GM12878 (cell line): ENCODE results near the gene PRUNE2. TPM values are rescaled to one million over a fixed set of nuclear protein-coding genes. Genes with fewer than 3 reads are reported as not detected.

Source experiments
- ATAC-seq: fragments of 200-7000 bp; cut with Tn5 transposase; 3 replicates; pipeline ENCODE4 v1.9.1; 2020; ENCODE audit warnings: mild to moderate bottlenecking, moderate library complexity
- BruUV-seq: library from RNA; stranded (reverse); fragments of 400-500 nt; replicated peaks from 2 replicates; lab custom pipeline; 2021; lab: Mats Ljungman, UMichigan
- CTCF ChIA-PET: fragments of 300-600 bp; sonication (Branson Sonifier 250); formaldehyde crosslinking; extraction: SDS; loops from one replicate; lab custom pipeline; 2021; ENCODE audit warnings: inconsistent platforms; lab: Yijun Ruan, JAX
- POLR2A ChIA-PET: fragments of 350-600 bp; formaldehyde crosslinking; extraction: SDS; loops from one replicate; lab custom pipeline; 2021; ENCODE audit warnings: inconsistent platforms; lab: Charles Lee
- RAD21 ChIA-PET: fragments of 300-600 bp; sonication (Branson Sonifier 250); formaldehyde crosslinking; loops from one replicate; lab custom pipeline; 2023; ENCODE audit warnings: antibody characterized with exemption; ENCODE audit not compliant: unreplicated experiment; lab: Charles Lee
- SMC1A ChIA-PET: fragments of 300-600 bp; sonication (Branson Sonifier 250); formaldehyde crosslinking; loops from one replicate; lab custom pipeline; 2023; ENCODE audit not compliant: unreplicated experiment, uncharacterized antibody; lab: Charles Lee
- DNase-seq: peaks from one replicate; pipeline ENCODE4 v3.0.0-alpha.2; 2011; ENCODE audit warnings: low read depth, low spot score
- FAIRE-seq: peaks from 3 replicates; lab custom pipeline; 2011; peaks lifted over from hg19 to GRCh38; lab: Jason Lieb, UNC
- H2AFZ ChIP-seq: 2 replicates; pipeline ENCODE4 v1.6.0; 2011; ENCODE audit warnings: low read depth, low read length, control low read depth; ENCODE audit not compliant: control insufficient read depth
- H3K27ac ChIP-seq: 2 replicates; pipeline ENCODE4 v1.5.1; 2011; ENCODE audit warnings: control low read depth; ENCODE audit not compliant: control insufficient read depth, insufficient read depth
- H3K27me3 ChIP-seq, 2 experiments: replicated peaks in 1 of 2; 2 replicates each; pipeline versions ENCODE4 v1.6.0 to v1.6.1; 2011; ENCODE audit warnings: low read length in 1 of 2; ENCODE audit not compliant: control insufficient read depth in 2 of 2, insufficient read depth in 2 of 2
- H3K36me3 ChIP-seq, 2 experiments: 2 replicates each; pipeline ENCODE4 v1.5.1; 2011; ENCODE audit warnings: low read length in 1 of 2; ENCODE audit not compliant: control insufficient read depth in 2 of 2, insufficient read depth in 2 of 2
- H3K4me1 ChIP-seq: 2 replicates; pipeline ENCODE4 v1.6.1; 2011; ENCODE audit warnings: mild to moderate bottlenecking, low read length, moderate library complexity, mixed read lengths; ENCODE audit not compliant: control insufficient read depth, insufficient read depth
- H3K4me2 ChIP-seq: 2 replicates; pipeline ENCODE4 v1.6.0; 2011; ENCODE audit warnings: control low read depth; ENCODE audit not compliant: control insufficient read depth, insufficient read depth
- H3K4me3 ChIP-seq: fragments of 200-600 bp; sonication (generic); 2 replicates; pipeline ENCODE4 v1.5.1; 2016
- H3K79me2 ChIP-seq: 2 replicates; pipeline ENCODE4 v1.6.0; 2011; ENCODE audit warnings: low read length; ENCODE audit not compliant: control insufficient read depth, insufficient read depth
- H3K9ac ChIP-seq: 2 replicates; pipeline ENCODE4 v1.8.0; 2011; ENCODE audit warnings: low read length, control low read depth, mixed read lengths; ENCODE audit not compliant: control insufficient read depth, insufficient read depth
- H3K9me3 ChIP-seq: replicated peaks from 3 replicates; pipeline ENCODE4 v1.5.1; 2011; ENCODE audit warnings: mild to moderate bottlenecking, low read length; ENCODE audit not compliant: control insufficient read depth, insufficient read depth
- H4K20me1 ChIP-seq: 2 replicates; pipeline ENCODE4 v1.6.0; 2011; ENCODE audit not compliant: control insufficient read depth, insufficient read depth
- BACH1 ChIP-seq: fragments of 450-650 bp; IDR thresholded peaks from 2 replicates; pipeline ENCODE4 v1.6.1; 2017; ENCODE audit warnings: mild to moderate bottlenecking, borderline replicate concordance
- CHD1 ChIP-seq: IDR thresholded peaks from 2 replicates; pipeline ENCODE4 v1.6.1; 2012; ENCODE audit warnings: low read depth, low read length, improper control_type of control experiment
- EGR1 ChIP-seq, 2 experiments: IDR thresholded peaks; 1 replicate in 1 of 2; 2 replicates in 1 of 2; pipeline ENCODE4 v1.6.1; 2011 to 2012; ENCODE audit warnings: low read depth in 2 of 2, low read length in 2 of 2, borderline replicate concordance in 1 of 2, mild to moderate bottlenecking in 1 of 2, moderate library complexity in 1 of 2
- ESRRA ChIP-seq: IDR thresholded peaks from 2 replicates; pipeline ENCODE4 v1.6.1; 2012; ENCODE audit warnings: mild to moderate bottlenecking, low read length, improper control_type of control experiment
- GATAD2B ChIP-seq: fragments of 450-650 bp; conservative IDR thresholded peaks from 2 replicates; pipeline ENCODE4 v1.6.1; 2017; ENCODE audit warnings: low read depth, mild to moderate bottlenecking, moderate library complexity
- HCFC1 ChIP-seq: fragments of 150-350 bp; IDR thresholded peaks from 2 replicates; pipeline ENCODE4 v1.6.1; 2014; ENCODE audit warnings: low read length
- IKZF2 ChIP-seq, 2 experiments: fragments of 450-650 bp; IDR thresholded peaks; 2 replicates each; pipeline ENCODE4 v1.6.1; 2017; ENCODE audit warnings: mild to moderate bottlenecking in 2 of 2, moderate library complexity in 2 of 2
- JUND ChIP-seq: IDR thresholded peaks from 2 replicates; pipeline ENCODE4 v1.6.1; 2012; ENCODE audit warnings: low read depth, mild to moderate bottlenecking, low read length, improper control_type of control experiment, moderate library complexity
- NFXL1 ChIP-seq: fragments of 450-650 bp; IDR thresholded peaks from 2 replicates; pipeline ENCODE4 v1.6.1; 2017; ENCODE audit warnings: antibody characterized with exemption, mild to moderate bottlenecking, borderline replicate concordance
- PML ChIP-seq: IDR thresholded peaks from 2 replicates; pipeline ENCODE4 v1.6.1; 2012; ENCODE audit warnings: low read length, inconsistent platforms
- POLR2AphosphoS2 ChIP-seq: IDR thresholded peaks from 2 replicates; pipeline ENCODE4 v1.6.1; 2011; ENCODE audit warnings: low read depth, mild to moderate bottlenecking, low read length, improper control_type of control experiment, moderate library complexity
- SMAD1 ChIP-seq: fragments of 450-650 bp; IDR thresholded peaks from 2 replicates; pipeline ENCODE4 v1.6.1; 2018; ENCODE audit warnings: mild to moderate bottlenecking, low read depth; ENCODE audit not compliant: partially characterized antibody
- SMARCA5 ChIP-seq: fragments of 450-650 bp; IDR thresholded peaks from 2 replicates; pipeline ENCODE4 v1.6.1; 2017; ENCODE audit warnings: mild to moderate bottlenecking
- TBL1XR1 ChIP-seq: IDR thresholded peaks from 2 replicates; pipeline ENCODE4 v1.6.1; 2012; ENCODE audit warnings: low read depth, low read length, improper control_type of control experiment
- WRNIP1 ChIP-seq: IDR thresholded peaks from 2 replicates; pipeline ENCODE4 v1.6.1; 2011; ENCODE audit warnings: low read depth, low read length, improper control_type of control experiment, borderline replicate concordance
- ZBED1 ChIP-seq: IDR thresholded peaks from 2 replicates; pipeline ENCODE4 v1.6.1; 2016; ENCODE audit warnings: borderline replicate concordance
- WGBS: methylation state at CpG from one replicate; pipeline ENCODE4 v1.1.6; 2016; ENCODE audit warnings: low lambda C conversion rate; ENCODE audit not compliant: insufficient replicate concordance, insufficient coverage; ENCODE audit errors: missing lambda C conversion rate; 5-methylcytosine and 5-hydroxymethylcytosine counted together
- in situ Hi-C: fragments of 300-500 bp; cut with MboI; formaldehyde crosslinking; loops from 9 replicates; pipeline ENCODE4 v1.14.3; 2018; ENCODE audit warnings: mixed read lengths
- intact Hi-C: fragments of 100-400 bp; cut with micrococcal nuclease; formaldehyde crosslinking; loops from one replicate; pipeline ENCODE4 v1.14.2; 2022; ENCODE audit not compliant: unreplicated experiment
- polyA plus RNA-seq, 11 experiments: library from polyadenylated mRNA; depleted of rRNA in 4 of 11; unstranded in 6 of 11; stranded (reverse) in 5 of 11; fragments of >200 nt; fragmentation: Nextera tagmentation in 4 of 11; fragmentation: Illumina TruSeq in 1 of 11; extraction: Ambion mirVana in 4 of 11; extraction: Trizol in 1 of 11; gene quantifications; 1 replicate in 1 of 11; 2 replicates in 10 of 11; pipeline versions ENCODE4 v1.2.1 to v1.2.3, GENCODE V29; 2011 to 2016; ENCODE audit warnings: inconsistent platforms in 2 of 11, missing spikeins in 2 of 11, low read depth in 1 of 11
- total RNA-seq, 4 experiments: library from RNA; depleted of rRNA in 3 of 4; stranded (reverse); fragments of >200 nt in 3 of 4; fragmentation: Illumina TruSeq in 1 of 4; extraction: Trizol in 1 of 4; gene quantifications; 2 replicates each; pipeline versions ENCODE4 v1.2.1 to v1.2.3, GENCODE V29; 2013 to 2021
- TF ChIP-seq, protein P1 (sequence below), 3 experiments: IDR thresholded peaks in 2 of 3; conservative IDR thresholded peaks in 1 of 3; 2 replicates each; pipeline ENCODE4 v1.5.1; 2011; ENCODE audit warnings: low read depth in 3 of 3, low read length in 3 of 3, mild to moderate bottlenecking in 3 of 3, control low read depth in 2 of 3, moderate library complexity in 2 of 3, inconsistent platforms in 1 of 3, mixed read lengths in 1 of 3; ENCODE audit not compliant: control insufficient read depth in 2 of 3, insufficient read depth in 1 of 3; ENCODE audit errors: extremely low read depth in 1 of 3
- TF ChIP-seq, protein P2 (sequence below): fragments of 450-650 bp; IDR thresholded peaks from 2 replicates; pipeline ENCODE4 v1.6.1; 2017; ENCODE audit warnings: mild to moderate bottlenecking, low read depth, inconsistent platforms; ENCODE audit not compliant: poor library complexity, severe bottlenecking
- TF ChIP-seq, protein P3 (sequence below): fragments of 150-350 bp; IDR thresholded peaks from 2 replicates; pipeline ENCODE4 v1.6.1; 2014; ENCODE audit warnings: mild to moderate bottlenecking, low read depth, low read length
- TF ChIP-seq, protein P4 (sequence below): fragments of 450-650 bp; IDR thresholded peaks from 2 replicates; pipeline ENCODE4 v1.6.1; 2017; ENCODE audit warnings: low read depth, mild to moderate bottlenecking, moderate library complexity

PRUNE2 gene
- total and polyA plus RNA-seq, 10 of the 15 experiments (the other 5 are each of a cell fraction or from before 2014, with no cell fraction given) = 0.07 to 0.63 (median 0.25) TPM

DNA sequence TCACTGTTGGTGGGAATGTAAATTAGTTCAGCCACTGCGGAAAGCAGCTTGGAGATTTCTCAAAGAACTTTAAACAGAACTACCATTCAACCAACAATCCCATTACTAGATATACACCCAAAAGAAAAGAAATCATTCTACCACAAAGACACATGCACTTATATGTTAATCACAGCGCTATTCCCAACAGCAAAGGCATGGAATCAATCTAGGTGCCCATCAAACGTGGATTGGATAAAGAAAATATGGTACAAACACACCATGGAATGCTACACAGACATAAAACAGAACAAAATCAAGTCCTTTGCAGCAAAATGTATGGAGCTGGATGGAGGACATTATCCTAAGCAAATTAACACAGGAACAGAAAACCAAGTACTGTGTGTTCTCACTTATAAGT lies 42.1 kb downstream of the PRUNE2 start:
- TF ChIP-seq SMAD1 (no peak), PML (no peak), IKZF2 (IDR thresholded peaks at IDR 0.05) (no peak), GATAD2B (no peak), JUND (no peak), NFXL1 (no peak), CHD1 (no peak), ESRRA (no peak), EGR1 (IDR thresholded peaks at IDR 0.05; ENCODE audit: borderline replicate concordance in 1 of 2, low read depth in 2 of 2, low read length in 2 of 2) (no peak), ZBED1 (no peak), HCFC1 (no peak), BACH1 (no peak), POLR2AphosphoS2 (no peak), TBL1XR1 (no peak), SMARCA5 (no peak), WRNIP1 (no peak)
- TF ChIP-seq, protein P1, sequence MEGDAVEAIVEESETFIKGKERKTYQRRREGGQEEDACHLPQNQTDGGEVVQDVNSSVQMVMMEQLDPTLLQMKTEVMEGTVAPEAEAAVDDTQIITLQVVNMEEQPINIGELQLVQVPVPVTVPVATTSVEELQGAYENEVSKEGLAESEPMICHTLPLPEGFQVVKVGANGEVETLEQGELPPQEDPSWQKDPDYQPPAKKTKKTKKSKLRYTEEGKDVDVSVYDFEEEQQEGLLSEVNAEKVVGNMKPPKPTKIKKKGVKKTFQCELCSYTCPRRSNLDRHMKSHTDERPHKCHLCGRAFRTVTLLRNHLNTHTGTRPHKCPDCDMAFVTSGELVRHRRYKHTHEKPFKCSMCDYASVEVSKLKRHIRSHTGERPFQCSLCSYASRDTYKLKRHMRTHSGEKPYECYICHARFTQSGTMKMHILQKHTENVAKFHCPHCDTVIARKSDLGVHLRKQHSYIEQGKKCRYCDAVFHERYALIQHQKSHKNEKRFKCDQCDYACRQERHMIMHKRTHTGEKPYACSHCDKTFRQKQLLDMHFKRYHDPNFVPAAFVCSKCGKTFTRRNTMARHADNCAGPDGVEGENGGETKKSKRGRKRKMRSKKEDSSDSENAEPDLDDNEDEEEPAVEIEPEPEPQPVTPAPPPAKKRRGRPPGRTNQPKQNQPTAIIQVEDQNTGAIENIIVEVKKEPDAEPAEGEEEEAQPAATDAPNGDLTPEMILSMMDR (IDR thresholded peaks at IDR 0.05 in 2 of 3, conservative IDR thresholded peaks at IDR 0.05 in 1 of 3; ENCODE audit: control insufficient read depth in 2 of 3, extremely low read depth in 1 of 3, insufficient read depth in 1 of 3, low read depth in 3 of 3, low read length in 3 of 3) = no peak
- TF ChIP-seq, protein P2, sequence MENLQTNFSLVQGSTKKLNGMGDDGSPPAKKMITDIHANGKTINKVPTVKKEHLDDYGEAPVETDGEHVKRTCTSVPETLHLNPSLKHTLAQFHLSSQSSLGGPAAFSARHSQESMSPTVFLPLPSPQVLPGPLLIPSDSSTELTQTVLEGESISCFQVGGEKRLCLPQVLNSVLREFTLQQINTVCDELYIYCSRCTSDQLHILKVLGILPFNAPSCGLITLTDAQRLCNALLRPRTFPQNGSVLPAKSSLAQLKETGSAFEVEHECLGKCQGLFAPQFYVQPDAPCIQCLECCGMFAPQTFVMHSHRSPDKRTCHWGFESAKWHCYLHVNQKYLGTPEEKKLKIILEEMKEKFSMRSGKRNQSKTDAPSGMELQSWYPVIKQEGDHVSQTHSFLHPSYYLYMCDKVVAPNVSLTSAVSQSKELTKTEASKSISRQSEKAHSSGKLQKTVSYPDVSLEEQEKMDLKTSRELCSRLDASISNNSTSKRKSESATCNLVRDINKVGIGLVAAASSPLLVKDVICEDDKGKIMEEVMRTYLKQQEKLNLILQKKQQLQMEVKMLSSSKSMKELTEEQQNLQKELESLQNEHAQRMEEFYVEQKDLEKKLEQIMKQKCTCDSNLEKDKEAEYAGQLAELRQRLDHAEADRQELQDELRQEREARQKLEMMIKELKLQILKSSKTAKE = no peak
- TF ChIP-seq, protein P3, sequence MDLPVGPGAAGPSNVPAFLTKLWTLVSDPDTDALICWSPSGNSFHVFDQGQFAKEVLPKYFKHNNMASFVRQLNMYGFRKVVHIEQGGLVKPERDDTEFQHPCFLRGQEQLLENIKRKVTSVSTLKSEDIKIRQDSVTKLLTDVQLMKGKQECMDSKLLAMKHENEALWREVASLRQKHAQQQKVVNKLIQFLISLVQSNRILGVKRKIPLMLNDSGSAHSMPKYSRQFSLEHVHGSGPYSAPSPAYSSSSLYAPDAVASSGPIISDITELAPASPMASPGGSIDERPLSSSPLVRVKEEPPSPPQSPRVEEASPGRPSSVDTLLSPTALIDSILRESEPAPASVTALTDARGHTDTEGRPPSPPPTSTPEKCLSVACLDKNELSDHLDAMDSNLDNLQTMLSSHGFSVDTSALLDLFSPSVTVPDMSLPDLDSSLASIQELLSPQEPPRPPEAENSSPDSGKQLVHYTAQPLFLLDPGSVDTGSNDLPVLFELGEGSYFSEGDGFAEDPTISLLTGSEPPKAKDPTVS = no peak
- TF ChIP-seq, protein P4, sequence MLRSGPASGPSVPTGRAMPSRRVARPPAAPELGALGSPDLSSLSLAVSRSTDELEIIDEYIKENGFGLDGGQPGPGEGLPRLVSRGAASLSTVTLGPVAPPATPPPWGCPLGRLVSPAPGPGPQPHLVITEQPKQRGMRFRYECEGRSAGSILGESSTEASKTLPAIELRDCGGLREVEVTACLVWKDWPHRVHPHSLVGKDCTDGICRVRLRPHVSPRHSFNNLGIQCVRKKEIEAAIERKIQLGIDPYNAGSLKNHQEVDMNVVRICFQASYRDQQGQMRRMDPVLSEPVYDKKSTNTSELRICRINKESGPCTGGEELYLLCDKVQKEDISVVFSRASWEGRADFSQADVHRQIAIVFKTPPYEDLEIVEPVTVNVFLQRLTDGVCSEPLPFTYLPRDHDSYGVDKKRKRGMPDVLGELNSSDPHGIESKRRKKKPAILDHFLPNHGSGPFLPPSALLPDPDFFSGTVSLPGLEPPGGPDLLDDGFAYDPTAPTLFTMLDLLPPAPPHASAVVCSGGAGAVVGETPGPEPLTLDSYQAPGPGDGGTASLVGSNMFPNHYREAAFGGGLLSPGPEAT = no peak
- Histone ChIP-seq H3K36me3 (no peaks in the 10 kb centered on the region), H2AFZ (no peak overlapping the region), H3K4me3 (no peak overlapping the region), H3K4me2 (no peak overlapping the region), H4K20me1 (no peaks in the 10 kb centered on the region), H3K4me1 (no peaks in the 10 kb centered on the region), H3K27ac (no peak overlapping the region), H3K9me3 (no peaks in the 10 kb centered on the region), H3K79me2 (no peaks in the 10 kb centered on the region), H3K9ac (no peak overlapping the region), H3K27me3 (no peaks in the 10 kb centered on the region)
- DNase-seq (no peak), FAIRE-seq (no peak), ATAC-seq (no peak)
- POLR2A ChIA-PET = no interaction called here
- BruUV-seq = no TSS peak
- WGBS = 31% methylated on average over 3 of the region's 3 CpGs
- intact Hi-C loops = no loop called here
- in situ Hi-C loops = no loop called here
- RAD21 ChIA-PET = no interaction called here
- CTCF ChIA-PET = no interaction called here
- SMC1A ChIA-PET = no interaction called here
